HG03095 (cell line): Measurements from ENCODE around the gene LPAR1.
A peak's percentile ranks its signal among the peaks of the same experiment; 100 is the strongest.
"Not testable (repeated sequence)": the region's sequence is repeated elsewhere in the genome, so short reads cannot be mapped to it uniquely, and the experiment has no call there.

Source experiments
- ATAC-seq: cut with Tn5 transposase; IDR thresholded peaks from one replicate; pipeline ENCODE4 v1.9.1; 2021; ENCODE audit warnings: moderate library complexity; ENCODE audit not compliant: unreplicated experiment

LPAR1 gene, protein sequence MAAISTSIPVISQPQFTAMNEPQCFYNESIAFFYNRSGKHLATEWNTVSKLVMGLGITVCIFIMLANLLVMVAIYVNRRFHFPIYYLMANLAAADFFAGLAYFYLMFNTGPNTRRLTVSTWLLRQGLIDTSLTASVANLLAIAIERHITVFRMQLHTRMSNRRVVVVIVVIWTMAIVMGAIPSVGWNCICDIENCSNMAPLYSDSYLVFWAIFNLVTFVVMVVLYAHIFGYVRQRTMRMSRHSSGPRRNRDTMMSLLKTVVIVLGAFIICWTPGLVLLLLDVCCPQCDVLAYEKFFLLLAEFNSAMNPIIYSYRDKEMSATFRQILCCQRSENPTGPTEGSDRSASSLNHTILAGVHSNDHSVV

DNA sequence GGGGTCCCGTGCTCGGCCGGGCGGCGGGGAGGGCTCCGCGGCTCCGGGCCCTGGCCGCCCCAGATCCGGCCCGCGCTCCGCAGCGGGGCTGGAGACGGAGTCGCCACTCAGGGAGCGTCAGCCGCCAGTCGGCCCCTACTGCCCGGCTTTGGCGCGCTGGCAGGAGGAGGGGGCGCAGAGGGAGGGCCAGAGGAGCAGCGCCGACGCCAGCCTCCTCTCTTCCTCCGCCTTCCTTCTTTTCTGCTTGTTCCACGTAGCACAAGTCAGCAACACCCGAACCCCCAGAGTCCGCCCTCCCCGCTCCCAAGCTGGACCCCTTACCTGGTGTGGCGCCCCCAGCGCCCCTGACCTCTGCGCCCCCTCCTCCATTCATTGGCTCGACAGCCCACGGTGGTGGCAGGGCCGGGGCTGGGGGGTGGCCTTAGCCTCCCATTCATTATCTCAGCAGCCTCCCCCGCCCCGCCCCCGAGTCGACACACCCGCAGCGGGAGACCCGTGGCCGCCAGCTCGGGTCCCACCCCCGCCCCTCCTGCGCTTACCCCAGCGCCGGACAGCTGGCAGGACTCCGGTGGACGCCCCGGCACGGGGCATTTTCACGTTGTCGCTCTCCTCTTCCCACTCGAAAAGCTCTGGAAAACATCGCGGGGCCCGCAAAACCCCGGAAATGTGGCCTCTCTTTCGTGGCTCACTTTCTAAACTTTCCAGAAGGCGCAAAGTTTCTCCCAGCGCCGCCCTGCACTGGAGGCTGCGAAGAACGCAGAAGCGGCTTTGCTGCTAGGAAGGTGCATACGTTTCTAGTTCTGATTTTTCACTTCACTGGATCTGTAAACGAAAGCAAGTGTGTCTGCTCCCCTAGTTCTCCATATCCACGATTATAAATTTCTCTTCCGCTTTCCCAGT lies at the start of gene LPAR1:
TSS of gene LPAR1 (minus strand) at position 140 of the 900 bp plus-strand sequence. CDS start 66,353 bp downstream, outside the sequence.
- ATAC-seq, result no peak

DNA sequence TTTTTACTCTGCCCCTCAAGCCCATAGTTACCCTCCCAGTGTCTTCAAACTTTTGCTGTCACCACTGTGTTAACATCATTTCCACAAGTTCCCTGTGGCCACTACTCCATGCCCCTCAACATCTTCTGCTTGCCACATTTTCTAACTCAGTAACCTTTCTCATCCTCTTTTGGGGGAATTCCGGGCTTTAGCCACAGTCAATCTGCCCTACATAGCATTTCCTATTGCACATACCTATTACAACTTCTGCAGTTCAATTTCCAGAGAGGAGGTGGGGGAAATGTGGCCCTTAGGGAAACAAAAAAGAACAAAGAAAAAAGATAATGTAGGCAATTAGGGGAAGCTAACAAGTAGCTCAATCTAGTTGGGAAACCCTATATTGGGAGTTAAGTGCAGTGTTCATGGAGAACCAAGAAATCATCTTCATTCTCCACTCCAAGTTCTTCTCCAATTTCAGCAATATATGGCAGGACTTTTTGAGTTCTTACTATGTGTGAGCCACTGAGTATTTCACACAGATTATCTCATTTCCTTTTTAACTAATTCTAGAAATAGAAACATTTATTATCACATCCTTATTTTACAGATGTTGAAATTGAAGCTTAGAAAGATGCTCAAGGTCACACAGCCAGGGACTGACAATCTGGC lies 40.2 kb upstream of the LPAR1 start:
- peak; percentile 62 for ATAC-seq

DNA sequence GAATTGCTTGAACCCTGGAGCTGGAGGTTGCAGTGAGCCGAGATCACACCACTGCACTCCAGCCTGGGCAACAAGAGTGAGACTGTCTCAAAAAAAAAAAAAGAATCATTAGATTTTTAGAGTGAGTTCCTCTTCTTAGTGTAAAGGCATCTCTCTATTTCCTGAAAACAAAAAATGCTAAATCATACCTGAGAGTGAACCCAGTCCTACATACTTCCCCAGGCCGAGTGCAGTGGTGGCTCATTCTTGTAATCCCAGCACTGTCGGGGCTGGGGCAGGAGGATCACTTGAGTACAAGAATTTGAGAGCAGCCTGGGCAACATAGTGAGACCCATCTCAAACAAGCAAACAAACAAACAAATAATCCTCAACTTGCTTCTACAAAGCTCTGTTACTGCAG lies 38.2 kb upstream of the LPAR1 start:
- no peak for ATAC-seq

DNA sequence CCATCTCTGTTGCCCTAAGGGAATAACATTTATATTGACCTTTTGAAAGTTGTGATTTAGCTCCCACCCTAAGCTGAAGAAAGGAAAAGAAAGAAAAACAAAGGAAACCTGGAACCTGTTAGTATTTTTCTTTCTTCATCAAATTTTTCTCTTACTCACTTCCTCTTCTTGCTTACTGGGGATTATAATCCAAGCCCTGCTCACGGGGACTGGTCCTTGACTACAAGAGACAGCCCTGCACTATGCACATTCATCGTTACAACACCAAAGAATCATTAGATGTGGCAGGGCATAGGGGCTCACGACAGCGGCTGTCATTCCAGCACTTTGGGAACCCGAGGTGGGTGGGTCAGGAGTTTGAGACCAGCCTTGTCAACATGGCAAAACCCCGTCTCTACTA lies 37.8 kb upstream of the LPAR1 start:
- ATAC-seq, result no peak

DNA sequence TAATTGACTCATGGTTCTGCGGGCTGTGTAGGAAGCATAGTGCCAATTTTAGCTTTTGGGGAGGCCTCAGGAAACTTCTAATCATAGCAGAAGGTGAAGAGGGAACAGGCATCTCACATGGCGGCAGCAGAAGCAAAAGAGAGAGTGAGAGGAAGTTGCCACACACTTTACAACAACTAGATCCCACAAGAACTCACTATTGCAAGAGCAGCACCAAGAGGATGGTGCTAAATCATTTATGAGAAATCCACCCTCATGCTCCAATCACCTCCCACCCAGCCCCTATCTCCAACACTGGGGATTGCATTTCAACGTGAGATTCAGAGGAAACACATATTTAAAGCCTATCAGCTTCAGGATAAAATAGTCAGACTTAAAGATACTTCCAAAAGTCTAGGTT lies 36.1 kb upstream of the LPAR1 start:
- ATAC-seq, result no peak

DNA sequence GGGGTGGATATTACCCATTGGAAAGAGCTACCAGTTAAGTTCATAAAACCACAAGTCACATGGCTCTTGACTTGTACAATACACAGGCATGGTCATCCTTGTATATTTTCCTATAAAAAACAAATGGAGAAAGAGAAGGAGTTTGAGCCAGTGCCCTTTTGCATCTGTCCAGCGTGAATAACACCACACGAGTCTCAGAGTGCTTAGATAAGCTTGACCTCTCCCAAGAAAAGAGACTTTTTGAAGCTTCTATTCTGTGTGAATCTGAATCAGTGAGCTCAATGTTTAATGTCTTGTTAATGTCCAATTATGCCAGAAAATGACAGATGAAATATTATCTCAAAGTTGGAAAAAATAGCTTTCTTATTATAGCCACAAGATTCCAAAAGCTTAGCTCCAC lies 30.9 kb upstream of the LPAR1 start:
- ATAC-seq, result no peak

DNA sequence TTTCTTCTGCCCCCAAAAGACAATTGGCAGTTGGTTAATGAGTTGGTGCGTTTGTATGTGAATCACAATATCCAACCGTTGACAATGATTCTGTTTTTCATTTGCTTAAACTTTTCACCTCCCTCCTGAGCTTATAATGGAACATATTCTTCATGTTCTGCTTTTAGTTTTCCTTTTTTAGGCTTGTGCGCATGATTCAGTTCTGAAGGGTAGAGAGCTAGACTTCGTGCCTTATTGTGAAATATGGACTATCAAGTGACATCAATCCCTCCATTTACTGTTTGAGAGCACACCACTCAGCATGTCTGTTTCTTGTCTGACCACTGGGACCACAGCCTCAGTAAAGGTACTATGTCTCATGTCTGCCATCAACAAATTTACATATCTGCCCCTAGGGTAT lies 30.5 kb upstream of the LPAR1 start:
- no peak for ATAC-seq

DNA sequence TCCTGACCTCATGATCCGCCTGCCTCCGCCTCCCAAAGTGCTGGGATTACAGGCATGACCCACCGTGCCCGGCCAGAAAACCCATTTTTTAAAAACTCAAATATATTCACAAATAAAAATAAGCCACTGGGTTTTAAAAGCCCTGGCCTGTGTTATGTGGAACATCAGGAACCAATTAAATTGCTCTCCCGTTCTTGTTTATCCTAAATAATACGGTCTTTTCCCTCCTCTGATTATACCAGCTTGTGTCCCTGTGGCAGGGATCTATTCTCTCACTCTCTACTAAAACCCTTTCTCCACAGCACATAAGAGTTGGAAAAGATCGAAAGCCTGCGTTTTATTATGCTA lies 30.1 kb upstream of the LPAR1 start:
- ATAC-seq, result no peak

DNA sequence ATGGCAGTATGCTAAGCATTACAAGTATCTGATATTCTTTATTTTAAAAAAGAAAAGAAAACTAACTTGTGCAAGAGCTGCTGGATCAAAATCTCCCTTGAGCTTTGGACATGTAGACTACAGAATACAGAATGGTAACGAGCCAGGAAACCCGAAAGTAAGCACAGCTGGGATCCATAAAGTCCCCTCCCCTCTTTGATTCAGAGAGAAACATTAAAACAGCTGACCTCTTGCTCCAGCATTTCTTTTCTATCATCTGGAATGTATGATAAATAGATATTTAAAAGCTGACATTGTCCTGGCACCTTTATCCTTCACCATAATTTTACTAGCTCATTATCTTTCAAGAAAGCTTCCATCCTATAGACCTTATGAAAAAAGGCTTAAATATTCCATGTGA lies 28.2 kb upstream of the LPAR1 start:
- no peak for ATAC-seq

DNA sequence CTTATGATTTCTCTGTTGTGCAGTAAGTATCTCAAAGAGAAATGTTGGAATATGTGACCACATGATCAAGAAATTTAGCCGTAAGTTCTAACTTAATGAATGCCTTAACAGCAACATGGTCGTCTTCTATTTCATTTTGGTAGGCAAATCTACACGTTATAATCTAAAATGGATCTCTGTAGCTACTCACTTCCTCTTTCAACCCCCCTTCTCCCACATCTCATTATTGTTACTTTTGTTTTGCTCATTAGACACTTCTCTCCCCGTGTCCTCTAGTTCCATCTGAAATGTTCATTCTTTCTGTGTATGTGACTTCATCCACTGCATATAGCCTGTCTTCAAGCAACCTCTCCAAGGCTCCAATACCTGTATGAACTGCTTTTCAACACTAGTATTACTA lies 27.1 kb upstream of the LPAR1 start:
- ATAC-seq, result no peak

DNA sequence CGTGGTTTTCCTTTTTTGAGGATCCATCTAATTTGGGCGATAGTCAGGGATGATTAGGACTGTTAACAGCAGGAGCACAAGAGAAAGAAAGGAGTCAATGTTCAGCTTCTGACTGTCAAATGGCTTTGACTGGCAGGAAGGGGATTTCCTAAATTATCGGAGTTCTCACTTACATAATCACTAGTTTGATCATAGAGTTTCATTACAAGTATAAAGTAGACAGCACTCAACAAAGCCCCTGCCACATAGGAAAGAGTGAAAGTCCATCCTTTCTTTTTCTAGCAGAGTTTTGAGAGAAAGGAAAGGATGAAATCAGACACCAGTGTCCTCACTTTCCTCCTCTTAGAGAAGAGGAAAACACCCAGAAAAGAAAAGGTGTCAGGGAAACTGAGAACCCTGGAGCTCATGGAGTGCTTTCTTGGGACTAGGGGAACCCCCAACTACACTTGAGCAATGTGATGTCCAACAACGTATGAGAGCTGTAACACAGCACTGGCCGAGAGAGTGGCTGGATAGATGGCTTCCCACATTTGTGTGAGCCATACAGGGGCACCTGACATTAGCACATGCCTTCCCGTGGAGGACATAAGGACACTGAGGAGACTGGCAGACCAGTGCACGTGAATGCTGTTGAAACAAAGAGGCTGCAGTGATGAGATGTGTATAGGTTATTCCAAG lies 26.0 kb upstream of the LPAR1 start:
- ATAC-seq, result no peak

DNA sequence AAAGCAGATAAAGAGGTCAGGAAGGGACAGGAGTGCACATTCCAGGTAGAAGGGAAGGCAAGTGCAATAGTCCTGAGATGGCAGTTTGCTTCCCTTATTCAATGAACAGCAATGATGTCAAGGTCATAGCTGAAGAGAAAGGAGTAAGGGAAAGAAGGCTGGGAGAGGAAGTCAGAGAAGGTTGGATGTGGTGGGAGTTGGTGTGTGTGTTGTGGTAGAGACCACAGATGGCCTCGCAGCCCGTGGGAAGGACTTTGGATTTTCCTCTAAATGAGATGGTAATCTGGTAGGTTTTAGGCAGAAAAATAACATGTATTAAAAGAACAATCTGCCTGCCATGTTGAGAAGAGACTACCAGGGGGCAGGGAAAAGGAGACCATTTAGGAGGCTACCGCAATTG lies 25.1 kb upstream of the LPAR1 start:
- ATAC-seq, result no peak

DNA sequence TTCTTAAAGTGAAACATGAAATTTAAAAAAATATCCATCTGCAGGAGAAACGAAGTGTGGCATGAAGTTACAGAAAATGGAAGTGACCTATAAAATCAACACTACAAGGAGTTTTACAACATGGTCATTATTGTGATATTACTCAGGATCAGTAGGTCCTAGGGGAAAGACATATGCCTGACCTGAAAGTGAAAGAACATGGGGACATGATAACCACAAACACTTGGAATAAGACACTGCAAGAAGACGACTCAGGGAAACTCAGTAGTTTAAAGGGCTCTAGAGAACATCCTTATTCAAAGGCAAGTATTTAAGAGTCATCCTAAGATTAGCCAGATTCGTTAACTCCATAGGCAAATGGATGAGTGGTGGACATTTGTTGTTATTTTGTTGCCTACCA lies 19.9 kb upstream of the LPAR1 start:
- ATAC-seq, result no peak

DNA sequence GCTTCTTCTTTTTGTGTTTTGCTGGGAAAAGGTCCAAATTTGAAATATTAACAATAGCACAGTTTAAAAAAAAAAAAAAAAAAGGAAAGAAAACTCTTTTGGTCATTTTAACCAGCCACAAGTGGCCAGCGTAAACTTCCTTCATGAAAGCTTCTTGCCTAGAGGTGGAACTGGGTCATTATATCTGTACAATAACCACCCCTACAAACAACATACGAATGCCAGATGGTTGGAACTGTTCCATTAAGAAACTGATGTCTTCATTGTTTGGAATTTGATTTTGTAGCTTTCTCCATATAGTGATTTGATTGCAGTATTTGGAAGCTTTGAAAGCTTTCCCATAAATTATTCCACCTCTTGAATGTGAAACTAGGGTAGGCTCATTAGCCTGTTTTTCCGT lies 18.3 kb upstream of the LPAR1 start:
- ATAC-seq, result no peak

DNA sequence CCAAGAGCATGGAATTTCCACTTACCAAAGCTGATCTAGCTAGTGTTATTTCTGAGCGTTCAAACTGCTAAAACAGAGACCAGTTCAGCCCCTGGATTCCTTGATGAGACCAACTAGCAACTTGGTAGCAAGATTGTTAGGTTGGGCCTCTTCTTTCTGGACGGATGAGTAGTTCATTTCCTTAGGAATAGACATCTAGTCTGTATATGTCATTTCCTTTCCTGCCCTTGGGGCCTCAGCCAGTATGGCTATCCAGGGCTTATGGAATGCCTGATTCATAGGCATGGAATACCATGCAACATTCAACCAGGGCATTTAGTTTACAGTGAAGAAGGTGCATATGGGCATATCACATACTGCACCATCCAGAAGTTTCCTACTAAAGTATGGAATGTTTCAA lies 14.5 kb upstream of the LPAR1 start:
- ATAC-seq, result no peak

DNA sequence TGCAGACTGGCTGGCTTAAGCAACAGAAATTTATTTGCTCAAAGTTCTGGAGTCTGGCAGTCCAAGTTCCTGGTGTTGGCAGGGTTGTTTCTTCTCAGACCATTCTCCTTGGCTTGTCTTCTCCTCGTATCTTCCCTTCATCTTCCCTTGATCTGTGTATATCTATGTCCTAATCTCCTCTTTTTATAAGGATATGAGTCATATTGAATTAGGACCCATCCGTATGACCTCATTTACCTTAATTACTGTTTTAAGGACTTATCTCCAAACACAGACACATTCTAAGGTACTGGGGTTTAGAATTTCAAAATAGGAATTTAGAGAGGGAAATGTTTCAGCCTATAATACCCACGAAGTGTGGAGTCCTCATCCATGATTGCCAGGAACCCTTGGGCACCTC lies 13.1 kb upstream of the LPAR1 start:
- ATAC-seq, result no peak

DNA sequence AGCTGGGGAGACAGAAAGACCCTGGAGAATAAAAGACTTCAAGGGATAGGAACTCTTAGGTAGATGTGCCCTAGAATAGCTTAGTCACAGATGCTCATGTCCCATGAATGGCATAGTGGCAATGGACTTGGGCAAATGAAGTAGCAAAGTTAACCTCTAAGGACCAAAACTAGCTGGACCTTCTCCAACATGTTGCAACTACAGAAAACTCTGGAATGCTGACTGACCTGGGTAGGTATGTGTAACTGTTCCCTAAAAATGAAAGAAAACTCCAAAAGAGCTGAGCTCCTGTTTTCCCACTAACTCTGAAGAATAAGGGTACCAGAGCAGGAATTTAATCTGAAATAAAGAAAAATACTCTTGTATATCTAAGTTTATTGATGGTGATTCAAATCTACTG lies 12.5 kb upstream of the LPAR1 start:
- ATAC-seq, result no peak

DNA sequence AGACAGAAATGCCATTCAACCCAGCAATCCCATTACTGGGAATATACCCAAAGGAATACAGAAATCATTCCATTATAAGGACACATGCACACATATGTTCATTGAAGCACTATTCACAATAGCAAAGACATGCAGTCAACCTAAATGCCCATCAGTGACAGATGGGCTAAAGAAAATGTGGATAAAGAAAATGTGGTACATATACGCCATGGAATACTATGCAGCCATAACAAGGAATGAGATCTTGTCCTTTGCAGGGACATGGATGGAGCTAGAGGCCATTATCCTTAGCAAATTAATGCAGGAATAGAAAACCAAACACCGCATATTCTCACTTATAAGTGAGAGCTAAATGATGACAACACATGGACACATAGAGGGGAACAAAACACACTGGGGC lies 9.0 kb upstream of the LPAR1 start:
- not testable (repeated sequence) for ATAC-seq

DNA sequence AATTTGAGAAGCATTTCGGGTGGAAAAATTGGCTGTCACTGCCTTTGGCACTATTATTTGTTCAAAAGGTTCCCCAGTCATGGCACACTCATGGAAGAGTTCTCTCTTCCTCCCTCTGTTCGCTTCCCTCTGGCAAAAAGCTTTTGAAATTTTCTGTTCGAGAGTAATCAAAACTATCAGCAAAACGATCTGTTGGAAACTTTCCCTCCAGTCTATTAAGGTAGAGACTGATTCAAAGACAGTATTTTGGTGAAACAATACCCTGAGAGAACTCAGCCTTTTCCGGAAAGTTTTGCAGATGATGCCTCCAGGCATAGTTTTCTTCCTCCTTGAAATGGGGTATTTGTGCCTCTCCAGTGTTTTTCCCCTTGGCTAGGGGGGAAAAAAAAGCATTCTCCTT lies 3.6 kb upstream of the LPAR1 start:
- no peak for ATAC-seq

DNA sequence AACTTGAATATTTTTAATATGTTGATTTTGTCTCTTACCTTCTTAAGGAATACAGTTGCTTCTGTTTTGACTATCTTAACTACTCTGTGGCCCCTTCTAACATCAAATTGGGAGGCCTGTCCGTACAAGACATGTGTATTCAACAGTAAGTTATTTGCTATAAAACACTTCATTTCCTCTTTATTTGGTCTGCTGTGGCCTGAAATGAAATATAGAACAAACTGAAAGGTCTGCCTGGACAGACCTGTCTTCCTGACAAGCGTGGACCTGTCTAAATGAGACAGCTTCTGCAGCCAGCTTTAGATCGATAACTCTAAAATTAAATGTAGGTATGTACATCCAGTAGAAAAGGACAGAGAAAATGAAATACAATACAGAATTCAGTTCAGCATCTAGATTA lies 2.2 kb upstream of the LPAR1 start:
- no peak for ATAC-seq

DNA sequence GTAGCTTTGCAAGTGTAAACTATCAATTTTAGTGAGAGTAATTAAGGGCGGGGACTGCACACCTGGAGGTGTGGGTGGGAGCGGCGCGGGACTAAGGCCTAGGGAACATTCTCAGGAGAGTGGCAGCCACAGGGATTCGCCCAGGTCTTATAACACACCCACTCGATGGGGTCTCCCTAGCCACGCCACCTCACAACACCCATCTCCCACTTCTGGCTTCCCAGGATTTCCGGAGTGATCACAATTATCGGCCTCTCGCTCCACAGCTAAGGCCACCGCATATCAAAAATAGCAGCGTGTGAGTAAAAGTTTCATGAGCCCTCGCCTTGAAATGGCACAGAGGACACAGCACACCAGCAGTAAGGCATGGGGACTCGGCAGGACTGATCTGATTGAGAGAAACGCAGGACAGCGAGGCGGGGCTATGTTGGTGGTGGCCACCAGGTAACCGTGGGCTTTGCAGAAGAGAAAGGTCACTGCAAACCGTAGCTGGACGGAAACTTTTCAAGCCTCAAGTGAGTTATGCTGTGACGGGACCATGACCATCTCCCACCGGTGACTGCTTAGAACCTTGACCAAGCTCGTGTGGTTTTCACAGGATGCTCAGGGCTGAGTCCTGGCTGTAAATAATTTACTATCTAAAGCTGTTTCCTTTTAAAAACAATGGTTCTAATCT lies 1.1 kb upstream of the LPAR1 start:
- no peak for ATAC-seq
